AG04449 (cell line): Measurements from ENCODE around the gene PPP2R5B.

ENCODE experiments used
- CTCF ChIA-PET: fragments of 350-600 bp; formaldehyde crosslinking; extraction: SDS; loops from one replicate; lab custom pipeline; 2021; ENCODE audit warnings: antibody characterized with exemption; lab: Yijun Ruan, JAX
- POLR2A ChIA-PET: fragments of 400-600, 350-600 bp; formaldehyde crosslinking; extraction: SDS; loops from one replicate; lab custom pipeline; 2020; ENCODE audit warnings: antibody characterized with exemption, inconsistent platforms; lab: Yijun Ruan, JAX
- DNase-seq: peaks from one replicate; pipeline ENCODE4 v3.0.0-alpha.2; 2010; ENCODE audit warnings: low read depth, low spot score
- H3K4me3 ChIP-seq: 2 replicates; pipeline ENCODE4 v1.5.1; 2011; ENCODE audit warnings: low read depth, mild to moderate bottlenecking, control low read depth, low read length
- TF ChIP-seq, protein P1 (sequence below): IDR thresholded peaks from one replicate; pipeline ENCODE4 v1.5.1; 2011; ENCODE audit warnings: mild to moderate bottlenecking, moderate library complexity, low read length, control low read depth, inconsistent platforms; ENCODE audit not compliant: insufficient read depth; ENCODE audit errors: missing control alignments

PPP2R5B gene

DNA sequence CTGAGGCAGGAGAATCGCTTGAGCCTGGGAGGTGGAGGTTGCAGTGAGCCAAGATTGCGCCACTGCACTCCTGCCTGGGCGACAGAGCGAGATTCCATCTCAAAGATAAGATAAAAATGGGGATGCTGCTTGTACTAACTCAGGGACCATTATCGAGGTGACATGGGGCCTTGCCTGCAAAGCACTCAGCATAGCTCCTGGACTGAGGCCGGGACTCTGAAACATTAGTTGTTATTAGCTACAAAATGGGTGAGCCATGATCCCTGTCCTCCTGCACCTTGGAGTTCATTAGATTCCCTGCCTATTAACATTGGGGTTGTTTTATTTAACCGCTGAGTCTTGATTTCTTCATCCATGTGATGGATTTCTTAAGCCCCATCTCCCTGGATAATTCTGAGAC is 5.1 kb downstream of the PPP2R5B start:
- TF ChIP-seq, protein P1, sequence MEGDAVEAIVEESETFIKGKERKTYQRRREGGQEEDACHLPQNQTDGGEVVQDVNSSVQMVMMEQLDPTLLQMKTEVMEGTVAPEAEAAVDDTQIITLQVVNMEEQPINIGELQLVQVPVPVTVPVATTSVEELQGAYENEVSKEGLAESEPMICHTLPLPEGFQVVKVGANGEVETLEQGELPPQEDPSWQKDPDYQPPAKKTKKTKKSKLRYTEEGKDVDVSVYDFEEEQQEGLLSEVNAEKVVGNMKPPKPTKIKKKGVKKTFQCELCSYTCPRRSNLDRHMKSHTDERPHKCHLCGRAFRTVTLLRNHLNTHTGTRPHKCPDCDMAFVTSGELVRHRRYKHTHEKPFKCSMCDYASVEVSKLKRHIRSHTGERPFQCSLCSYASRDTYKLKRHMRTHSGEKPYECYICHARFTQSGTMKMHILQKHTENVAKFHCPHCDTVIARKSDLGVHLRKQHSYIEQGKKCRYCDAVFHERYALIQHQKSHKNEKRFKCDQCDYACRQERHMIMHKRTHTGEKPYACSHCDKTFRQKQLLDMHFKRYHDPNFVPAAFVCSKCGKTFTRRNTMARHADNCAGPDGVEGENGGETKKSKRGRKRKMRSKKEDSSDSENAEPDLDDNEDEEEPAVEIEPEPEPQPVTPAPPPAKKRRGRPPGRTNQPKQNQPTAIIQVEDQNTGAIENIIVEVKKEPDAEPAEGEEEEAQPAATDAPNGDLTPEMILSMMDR = no peak
- ChIA-PET POLR2A (no interaction called here), CTCF (interaction anchor here (2.0 kb wide), 1 partner anchor 85 kb away, joined by 6 read pairs; the partner anchor contains the start of gene ARL2)
- no peak overlapping the region for H3K4me3 ChIP-seq
- no peak for DNase-seq

DNA sequence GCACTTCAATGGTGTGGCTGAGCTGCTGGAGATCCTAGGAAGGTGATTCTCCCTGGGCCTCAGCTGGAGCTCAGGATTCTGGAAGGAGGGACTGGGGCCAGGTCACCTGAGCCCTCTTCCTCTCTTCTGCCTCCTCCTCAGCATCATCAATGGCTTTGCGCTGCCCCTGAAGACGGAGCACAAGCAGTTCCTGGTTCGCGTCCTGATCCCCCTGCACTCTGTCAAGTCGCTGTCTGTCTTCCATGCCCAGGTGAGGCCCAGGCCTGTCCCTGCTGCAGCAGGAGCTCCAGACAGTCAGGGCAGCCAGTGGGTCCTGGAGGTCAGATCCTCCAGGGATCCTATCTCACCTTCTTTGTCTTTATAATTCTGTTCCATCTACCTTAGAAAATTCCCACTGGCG is 5.9 kb downstream of the PPP2R5B start:
- POLR2A ChIA-PET = interaction anchor here (0.7 kb wide), 1 partner anchor 388 kb away, joined by 3 read pairs; no protein-coding TSS in a partner anchor

GRCh38 chr11:64931290-64931689 is 6.8 kb downstream of the PPP2R5B start:
- CTCF ChIA-PET = interaction anchor here (0.8 to 1.0 kb wide), 2 partner anchors 13 to 37 kb away, joined by 3 to 5 read pairs; no protein-coding TSS in a partner anchor
- TF ChIP-seq, protein P1 = no peak
- no peak for DNase-seq
- no peak overlapping the region for H3K4me3 ChIP-seq
- POLR2A ChIA-PET = interaction anchor here (0.7 kb wide), 1 partner anchor 60 kb away, joined by 3 read pairs; no protein-coding TSS in a partner anchor

More for the DNA sequence above, 5.9 kb downstream of the PPP2R5B start:
- H3K4me3 ChIP-seq = no peak overlapping the region
- TF ChIP-seq, protein P1 = no peak
- CTCF ChIA-PET = interaction anchor here (2.0 kb wide), 1 partner anchor 84 kb away, joined by 6 read pairs; the partner anchor contains the start of gene ARL2
- no peak for DNase-seq

- ChIA-PET POLR2A (no interaction called here), CTCF (interaction anchor here (0.8 to 1.0 kb wide), 2 partner anchors 12 to 38 kb away, joined by 3 to 5 read pairs; no protein-coding TSS in a partner anchor)
- TF ChIP-seq, protein P1 = no peak
- DNase-seq = no peak
- no peak overlapping the region for H3K4me3 ChIP-seq
Observed at GRCh38 chr11:64932324-64932723, 7.8 kb downstream of the PPP2R5B start.

GRCh38 chr11:64933213-64933934 is 8.9 kb downstream of the PPP2R5B start:
- TF ChIP-seq, protein P1 = no peak
- POLR2A ChIA-PET = interaction anchor here (1.1 kb wide), 1 partner anchor 9 kb away, joined by 4 read pairs; the partner anchor contains the start of gene PPP2R5B

More at GRCh38 chr11:64933213-64933934, 8.9 kb downstream of the PPP2R5B start:
- H3K4me3 ChIP-seq = no peak overlapping the region
- no peak for DNase-seq
- CTCF ChIA-PET = interaction anchor here (0.9 to 2.2 kb wide), 5 partner anchors 9 to 86 kb away, joined by 3 to 9 read pairs (median 3); partner anchors contain the start of genes ARL2 and PPP2R5B
